HL-60 (cell line): ENCODE measurements around the gene TYK2.

Source experiments
- CTCF ChIP-seq: IDR thresholded peaks from one replicate; pipeline ENCODE4 v1.5.1; 2011; ENCODE audit warnings: low read length, control low read depth, inconsistent platforms; ENCODE audit not compliant: insufficient read depth
- GABPA ChIP-seq: IDR thresholded peaks from 2 replicates; pipeline ENCODE4 v1.6.1; 2012; ENCODE audit warnings: low read depth

GRCh38 chr19:10339380-10339960, 40.9 kb downstream of the TYK2 start, which contains the start of gene ICAM3:
- TF ChIP-seq CTCF, result no peak
- no peak for TF ChIP-seq GABPA
